H1 (cell line): ENCODE data around the gene NRXN3. TPM values are rescaled to one million over a fixed set of nuclear protein-coding genes. Genes with fewer than 3 reads are reported as not detected.

ENCODE experiments used
- CTCF ChIA-PET: fragments of 300-600 bp; sonication (Branson Sonifier 250); formaldehyde crosslinking; loops from one replicate; lab custom pipeline; 2021; ENCODE audit not compliant: partially characterized antibody; lab: Charles Lee
- POLR2A ChIA-PET: fragments of 300-600 bp; sonication (Branson Sonifier 250); formaldehyde crosslinking; loops from one replicate; lab custom pipeline; 2021; ENCODE audit warnings: inconsistent platforms; ENCODE audit not compliant: partially characterized antibody; lab: Charles Lee
- DNase-seq, 2 experiments: peaks; one replicate each; pipeline versions ENCODE4 v3.0.0 to v3.0.0-alpha.2; 2010 to 2022; ENCODE audit warnings: low spot score in 2 of 2, low read depth in 1 of 2, mixed read lengths in 1 of 2
- FAIRE-seq: peaks from 2 replicates; lab custom pipeline; 2011; peaks lifted over from hg19 to GRCh38; lab: Jason Lieb, UNC
- H2AFZ ChIP-seq: 2 replicates; pipeline ENCODE4 v1.8.1; 2012; ENCODE audit warnings: low read length, inconsistent platforms
- H2AK5ac ChIP-seq: 2 replicates; pipeline ENCODE4 v1.6.1; 2013; ENCODE audit warnings: low read depth, low read length
- H2BK120ac ChIP-seq: replicated peaks from 2 replicates; pipeline ENCODE3; 2013; ENCODE audit warnings: low read depth, low read length, inconsistent platforms
- H2BK12ac ChIP-seq: 2 replicates; pipeline ENCODE4 v1.6.1; 2013; ENCODE audit warnings: low read depth, low read length
- H2BK15ac ChIP-seq: 2 replicates; pipeline ENCODE4 v1.6.1; 2013; ENCODE audit warnings: low read length
- H2BK20ac ChIP-seq: 2 replicates; pipeline ENCODE4 v1.6.1; 2013; ENCODE audit warnings: low read length
- H2BK5ac ChIP-seq: 2 replicates; pipeline ENCODE4 v1.6.1; 2013; ENCODE audit warnings: low read depth, low read length
- H3K14ac ChIP-seq: 2 replicates; pipeline ENCODE4 v1.6.1; 2013; ENCODE audit warnings: inconsistent platforms; ENCODE audit not compliant: insufficient read length
- H3K18ac ChIP-seq: 2 replicates; pipeline ENCODE4 v1.6.1; 2013; ENCODE audit warnings: low read length; ENCODE audit errors: extremely low read depth
- H3K23ac ChIP-seq: 2 replicates; pipeline ENCODE4 v1.6.1; 2013; ENCODE audit warnings: inconsistent platforms; ENCODE audit not compliant: insufficient read length
- H3K23me2 ChIP-seq: 2 replicates; pipeline ENCODE4 v1.6.1; 2013; ENCODE audit warnings: low read depth, low read length
- H3K27ac ChIP-seq: 2 replicates; pipeline ENCODE4 v1.6.1; 2011; ENCODE audit warnings: low read depth, low read length, inconsistent platforms
- H3K27me3 ChIP-seq, 4 experiments: replicated peaks in 1 of 4; 1 replicate in 1 of 4; 2 replicates in 3 of 4; pipeline versions ENCODE4 v1.6.1 to v1.8.1; 2011 to 2013; ENCODE audit warnings: low read length in 3 of 4, mild to moderate bottlenecking in 3 of 4, inconsistent platforms in 2 of 4, mixed read lengths in 2 of 4, moderate library complexity in 1 of 4; ENCODE audit not compliant: control insufficient read depth in 3 of 4, insufficient read depth in 3 of 4; ENCODE audit errors: extremely low read depth in 1 of 4
- H3K36me3 ChIP-seq, 4 experiments: 2 replicates each; pipeline versions ENCODE4 v1.6.1 to v1.8.1; 2011 to 2013; ENCODE audit warnings: mild to moderate bottlenecking in 4 of 4, low read length in 3 of 4, moderate library complexity in 2 of 4, control low read depth in 1 of 4, inconsistent platforms in 1 of 4; ENCODE audit not compliant: insufficient read depth in 4 of 4, control insufficient read depth in 2 of 4
- H3K4ac ChIP-seq: replicated peaks from 2 replicates; pipeline ENCODE3; 2013; ENCODE audit warnings: low read length, low read depth, mixed read lengths, inconsistent platforms; ENCODE audit not compliant: insufficient read length
- H3K4me1 ChIP-seq, 4 experiments: replicated peaks in 1 of 4; 1 replicate in 1 of 4; 2 replicates in 3 of 4; pipeline versions ENCODE4 v1.6.1 to v1.8.1; 2011 to 2013; ENCODE audit warnings: low read length in 3 of 4, inconsistent platforms in 2 of 4, mixed read lengths in 1 of 4; ENCODE audit not compliant: insufficient read depth in 4 of 4, control insufficient read depth in 3 of 4
- H3K4me2 ChIP-seq, 2 experiments: 2 replicates each; pipeline versions ENCODE4 v1.6.1 to v1.8.1; 2011 to 2013; ENCODE audit warnings: low read depth in 2 of 2, low read length in 2 of 2, control low read depth in 1 of 2, inconsistent platforms in 1 of 2, mild to moderate bottlenecking in 1 of 2; ENCODE audit not compliant: insufficient read depth in 1 of 2
- H3K4me3 ChIP-seq, 4 experiments: fragments of 200-600, 300-600 bp in 1 of 4; sonication (generic), shearing (Covaris generic), sonication (Bioruptor Twin) in 1 of 4; 2 replicates each; pipeline versions ENCODE4 v1.5.1 to v1.8.1; 2011 to 2016; ENCODE audit warnings: low read length in 4 of 4, low read depth in 3 of 4, control low read depth in 2 of 4, inconsistent platforms in 2 of 4, mild to moderate bottlenecking in 2 of 4, mixed read lengths in 1 of 4, moderate library complexity in 1 of 4; ENCODE audit not compliant: insufficient read depth in 2 of 4; ENCODE audit errors: extremely low read depth in 1 of 4
- H3K56ac ChIP-seq: replicated peaks from 2 replicates; pipeline ENCODE3; 2013; ENCODE audit warnings: low read depth, mild to moderate bottlenecking, mixed read lengths, low read length, inconsistent platforms; ENCODE audit not compliant: insufficient read length
- H3K79me1 ChIP-seq: 2 replicates; pipeline ENCODE4 v1.6.1; 2013; ENCODE audit warnings: low read depth, low read length, control low read depth
- H3K79me2 ChIP-seq, 2 experiments: 2 replicates each; pipeline versions ENCODE4 v1.6.1 to v1.8.1; 2012 to 2013; ENCODE audit warnings: low read length in 2 of 2, mild to moderate bottlenecking in 2 of 2, inconsistent platforms in 1 of 2; ENCODE audit not compliant: insufficient read depth in 2 of 2, control insufficient read depth in 1 of 2
- H3K9ac ChIP-seq, 4 experiments: replicated peaks in 1 of 4; 1 replicate in 1 of 4; 2 replicates in 3 of 4; pipeline versions ENCODE4 v1.6.1 to v1.8.1; 2011 to 2013; ENCODE audit warnings: low read depth in 3 of 4, low read length in 3 of 4, control low read depth in 2 of 4, mild to moderate bottlenecking in 2 of 4, moderate library complexity in 2 of 4, inconsistent platforms in 1 of 4; ENCODE audit errors: extremely low read depth in 1 of 4
- H3K9me3 ChIP-seq, 2 experiments: 2 replicates each; pipeline versions ENCODE4 v1.6.1 to v1.8.1; 2012 to 2013; ENCODE audit warnings: mild to moderate bottlenecking in 2 of 2, moderate library complexity in 2 of 2, control low read depth in 1 of 2, inconsistent platforms in 1 of 2, low read depth in 1 of 2, low read length in 1 of 2, mixed read lengths in 1 of 2; ENCODE audit not compliant: insufficient read depth in 2 of 2
- H4K20me1 ChIP-seq, 2 experiments: replicated peaks in 1 of 2; 2 replicates each; pipeline versions ENCODE3 to v1.8.1; 2011 to 2013; ENCODE audit warnings: inconsistent platforms in 2 of 2, low read length in 2 of 2, mild to moderate bottlenecking in 1 of 2; ENCODE audit not compliant: insufficient read depth in 2 of 2, control insufficient read depth in 1 of 2
- H4K5ac ChIP-seq: 2 replicates; pipeline ENCODE4 v1.6.1; 2013; ENCODE audit warnings: low read length, low read depth, mixed read lengths, inconsistent platforms; ENCODE audit not compliant: insufficient read length
- H4K8ac ChIP-seq: 2 replicates; pipeline ENCODE4 v1.8.0; 2013; ENCODE audit warnings: mild to moderate bottlenecking, moderate library complexity, low read length, inconsistent platforms; ENCODE audit not compliant: insufficient read depth; ENCODE audit errors: extremely low read depth
- H4K91ac ChIP-seq: replicated peaks from 2 replicates; pipeline ENCODE3; 2013; ENCODE audit warnings: low read length, mixed read lengths, inconsistent platforms; ENCODE audit not compliant: insufficient read length
- CREB1 ChIP-seq: IDR thresholded peaks from 2 replicates; pipeline ENCODE4 v1.6.1; 2012; ENCODE audit warnings: inconsistent platforms
- EZH2 ChIP-seq: fragments of 200-600 bp; sonication (generic); IDR thresholded peaks from 2 replicates; pipeline ENCODE4 v1.7.1; 2012; ENCODE audit warnings: low read depth, mild to moderate bottlenecking, moderate library complexity, low read length, inconsistent platforms; ENCODE audit not compliant: severe bottlenecking
- FOSL1 ChIP-seq: IDR thresholded peaks from 2 replicates; pipeline ENCODE4 v1.6.1; 2011; ENCODE audit warnings: mild to moderate bottlenecking, low read depth, low read length, moderate library complexity; ENCODE audit not compliant: insufficient read depth
- GTF2F1 ChIP-seq: IDR thresholded peaks from 2 replicates; pipeline ENCODE4 v1.6.1; 2012; ENCODE audit warnings: low read depth, low read length, improper control_type of control experiment, borderline replicate concordance
- JUND ChIP-seq: IDR thresholded peaks from 2 replicates; pipeline ENCODE4 v1.6.1; 2011; ENCODE audit warnings: mild to moderate bottlenecking, improper control_type of control experiment, low read length
- PHF8 ChIP-seq: fragments of 200-600 bp; sonication (generic); conservative IDR thresholded peaks from 2 replicates; pipeline ENCODE4 v1.7.1; 2012; ENCODE audit warnings: low read depth, mild to moderate bottlenecking, inconsistent platforms, low read length, moderate library complexity
- RXRA ChIP-seq: IDR thresholded peaks from 2 replicates; pipeline ENCODE4 v1.6.1; 2011; ENCODE audit warnings: low read depth, mild to moderate bottlenecking, low read length, moderate library complexity; ENCODE audit not compliant: insufficient read depth
- SIX5 ChIP-seq: IDR thresholded peaks from 2 replicates; pipeline ENCODE4 v1.6.1; 2011; ENCODE audit warnings: mild to moderate bottlenecking, low read depth, low read length
- TBP ChIP-seq: IDR thresholded peaks from 2 replicates; pipeline ENCODE4 v1.6.1; 2011; ENCODE audit warnings: low read depth, low read length, improper control_type of control experiment
- TCF12 ChIP-seq: IDR thresholded peaks from 2 replicates; pipeline ENCODE4 v1.6.1; 2011; ENCODE audit warnings: low read depth, mild to moderate bottlenecking, low read length
- WGBS, 2 experiments: shearing (Covaris generic) in 1 of 2; methylation state at CpG; one replicate each; pipeline versions ENCODE4 v1.1.6 to v1.1.7; 2013 to 2015; ENCODE audit warnings: low lambda C conversion rate in 2 of 2, mixed read lengths in 2 of 2, inconsistent platforms in 1 of 2, low coverage in 1 of 2, missing lambda C conversion rate in 1 of 2; ENCODE audit not compliant: insufficient replicate concordance in 2 of 2, insufficient coverage in 1 of 2, insufficient read length in 1 of 2; ENCODE audit errors: extremely low coverage in 1 of 2, missing lambda C conversion rate in 1 of 2; 5-methylcytosine and 5-hydroxymethylcytosine counted together
- polyA plus RNA-seq, 7 experiments: library from polyadenylated mRNA; depleted of rRNA in 3 of 7; stranded (reverse) in 5 of 7; unstranded in 2 of 7; fragments of >200 nt in 5 of 7; fragments of 200-250 nt in 2 of 7; gene quantifications; 1 replicate in 5 of 7; 2 replicates in 1 of 7; 4 replicates in 1 of 7; pipeline versions ENCODE4 v1.2.1 to v1.2.3, GENCODE V29; 2011 to 2013; ENCODE audit warnings: missing spikeins in 2 of 7, mixed read lengths in 2 of 7
- total RNA-seq: library from RNA; stranded (reverse); fragmentation: NEBNext Ultra II Directional; extraction: Animal tissue kit (Norgen Biotek cat#: 25700); gene quantifications from 2 replicates; pipeline ENCODE4 v1.2.1, GENCODE V29; 2021
- TF ChIP-seq, protein P1 (sequence below), 3 experiments: IDR thresholded peaks; 1 replicate in 2 of 3; 2 replicates in 1 of 3; pipeline versions ENCODE4 v1.5.1 to v1.6.1; 2011; ENCODE audit warnings: low read length in 3 of 3, mild to moderate bottlenecking in 3 of 3, inconsistent platforms in 2 of 3, low read depth in 1 of 3, moderate library complexity in 1 of 3; ENCODE audit not compliant: insufficient read depth in 1 of 3; ENCODE audit errors: control extremely low read depth in 1 of 3
- TF ChIP-seq, protein P2 (sequence below): IDR thresholded peaks from 2 replicates; pipeline ENCODE4 v1.6.1; 2011; ENCODE audit warnings: low read depth, mild to moderate bottlenecking, low read length; ENCODE audit not compliant: insufficient read depth

NRXN3 gene
- total and polyA plus RNA-seq, 2 of the 8 experiments (the other 6 are each of a cell fraction or from before 2014, with no cell fraction given), result 2.6 to 4.1 TPM

DNA sequence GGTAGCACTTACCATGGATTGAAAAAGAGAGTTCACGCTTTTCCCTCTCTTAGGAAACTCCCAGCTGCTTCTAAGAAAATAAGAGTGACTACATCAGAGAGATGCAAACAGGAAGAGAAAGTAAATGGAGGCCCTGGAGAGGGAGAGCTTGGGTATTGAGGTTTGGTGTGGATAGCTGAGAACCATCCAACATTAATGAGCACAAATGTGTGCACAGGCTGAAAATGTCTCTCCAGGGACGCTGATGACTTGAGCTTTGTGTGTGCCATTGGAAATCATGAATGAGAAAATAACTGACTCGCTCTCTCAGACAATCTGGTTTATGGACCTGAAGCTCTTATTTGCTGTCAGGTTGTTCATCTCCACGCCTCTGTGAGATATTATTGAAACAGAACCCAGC is 318.8 kb downstream of the NRXN3 start:
- H3K4me3 ChIP-seq, result no peak overlapping the region
- ChIA-PET POLR2A (no interaction called here), CTCF (interaction anchor here (0.6 to 0.9 kb wide), 3 partner anchors 12 to 627 kb away, joined by 3 read pairs; no protein-coding TSS in a partner anchor)
- H3K79me2 ChIP-seq, result no peaks in the 10 kb centered on the region
- no peak overlapping the region for H2BK5ac ChIP-seq
- no peaks in the 10 kb centered on the region for H3K9me3 ChIP-seq
- no peak overlapping the region for H3K4ac ChIP-seq
- no peak overlapping the region for H2BK20ac ChIP-seq
- WGBS, 2 experiments, result 87% methylated on average over 4 of the region's 4 CpGs; no CpG with 5 or more reads in 1 of the 2 experiments
- H3K79me1 ChIP-seq, result no peaks in the 10 kb centered on the region
- no peak overlapping the region for H4K91ac ChIP-seq
- no peak overlapping the region for H3K9ac ChIP-seq
- DNase-seq (no peak), FAIRE-seq (no peak)
- H3K27me3 ChIP-seq, result no peaks in the 10 kb centered on the region
- no peak overlapping the region for H2BK12ac ChIP-seq
- no peak overlapping the region for H3K18ac ChIP-seq
- no peaks in the 10 kb centered on the region for H3K23me2 ChIP-seq
- H2BK15ac ChIP-seq, result no peak overlapping the region
- no peak overlapping the region for H3K4me2 ChIP-seq
- no peak overlapping the region for H3K56ac ChIP-seq
- H3K14ac ChIP-seq, result no peak overlapping the region
- peaks cover 1 to 6% (median 3%) of the 10 kb centered on the region in 4 experiments; a peak in 6 of 7 replicates for H3K4me1 ChIP-seq
- no peaks in the 10 kb centered on the region for H4K20me1 ChIP-seq
- no peak overlapping the region for H2AFZ ChIP-seq
- H4K5ac ChIP-seq, result no peak overlapping the region
- no peak overlapping the region for H3K27ac ChIP-seq
- H2BK120ac ChIP-seq, result no peak overlapping the region
- no peak overlapping the region for H4K8ac ChIP-seq
- no peak overlapping the region for H2AK5ac ChIP-seq
- H3K23ac ChIP-seq, result no peak overlapping the region
- H3K36me3 ChIP-seq, result no peaks in the 10 kb centered on the region
- TF ChIP-seq PHF8, result no peak
- no peak for TF ChIP-seq TCF12
- no peak for TF ChIP-seq TBP
- no peak for TF ChIP-seq FOSL1
- no peak for TF ChIP-seq GTF2F1
- TF ChIP-seq, protein P1, sequence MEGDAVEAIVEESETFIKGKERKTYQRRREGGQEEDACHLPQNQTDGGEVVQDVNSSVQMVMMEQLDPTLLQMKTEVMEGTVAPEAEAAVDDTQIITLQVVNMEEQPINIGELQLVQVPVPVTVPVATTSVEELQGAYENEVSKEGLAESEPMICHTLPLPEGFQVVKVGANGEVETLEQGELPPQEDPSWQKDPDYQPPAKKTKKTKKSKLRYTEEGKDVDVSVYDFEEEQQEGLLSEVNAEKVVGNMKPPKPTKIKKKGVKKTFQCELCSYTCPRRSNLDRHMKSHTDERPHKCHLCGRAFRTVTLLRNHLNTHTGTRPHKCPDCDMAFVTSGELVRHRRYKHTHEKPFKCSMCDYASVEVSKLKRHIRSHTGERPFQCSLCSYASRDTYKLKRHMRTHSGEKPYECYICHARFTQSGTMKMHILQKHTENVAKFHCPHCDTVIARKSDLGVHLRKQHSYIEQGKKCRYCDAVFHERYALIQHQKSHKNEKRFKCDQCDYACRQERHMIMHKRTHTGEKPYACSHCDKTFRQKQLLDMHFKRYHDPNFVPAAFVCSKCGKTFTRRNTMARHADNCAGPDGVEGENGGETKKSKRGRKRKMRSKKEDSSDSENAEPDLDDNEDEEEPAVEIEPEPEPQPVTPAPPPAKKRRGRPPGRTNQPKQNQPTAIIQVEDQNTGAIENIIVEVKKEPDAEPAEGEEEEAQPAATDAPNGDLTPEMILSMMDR (IDR thresholded peaks at IDR 0.05; ENCODE audit: control extremely low read depth in 1 of 3, insufficient read depth in 1 of 3, low read depth in 1 of 3, low read length in 3 of 3), result no peak
- TF ChIP-seq RXRA, result no peak
- no peak for TF ChIP-seq CREB1
- TF ChIP-seq JUND, result no peak
- no peak for TF ChIP-seq EZH2
- TF ChIP-seq, protein P2, sequence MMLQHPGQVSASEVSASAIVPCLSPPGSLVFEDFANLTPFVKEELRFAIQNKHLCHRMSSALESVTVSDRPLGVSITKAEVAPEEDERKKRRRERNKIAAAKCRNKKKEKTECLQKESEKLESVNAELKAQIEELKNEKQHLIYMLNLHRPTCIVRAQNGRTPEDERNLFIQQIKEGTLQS, result no peak
- TF ChIP-seq SIX5, result no peak
